HL-60 (cell line): ENCODE results near the gene FLOT1.

ENCODE experiments used
- DNase-seq, 2 experiments: peaks; one replicate each; pipeline ENCODE4 v3.0.0-alpha.2; 2010 to 2020; ENCODE audit warnings: low read depth in 1 of 2, low spot score in 1 of 2
- H3K27ac ChIP-seq: fragments of 250-450 bp; sonication (Bioruptor Pico); replicated peaks from 2 replicates; pipeline ENCODE4 v1.5.1; 2020; ENCODE audit warnings: mild to moderate bottlenecking, moderate library complexity
- H3K27me3 ChIP-seq: fragments of 250-450 bp; sonication (Bioruptor Pico); 2 replicates; pipeline ENCODE4 v1.5.1; 2021; ENCODE audit warnings: mild to moderate bottlenecking, moderate library complexity; ENCODE audit not compliant: insufficient read depth, poor library complexity, severe bottlenecking
- H3K4me3 ChIP-seq: replicated peaks from 2 replicates; pipeline ENCODE4 v1.5.1; 2011; ENCODE audit warnings: mild to moderate bottlenecking, control low read depth, low read length; ENCODE audit not compliant: insufficient read depth
- CTCF ChIP-seq: IDR thresholded peaks from one replicate; pipeline ENCODE4 v1.5.1; 2011; ENCODE audit warnings: low read length, control low read depth, inconsistent platforms; ENCODE audit not compliant: insufficient read depth
- GABPA ChIP-seq: IDR thresholded peaks from 2 replicates; pipeline ENCODE4 v1.6.1; 2012; ENCODE audit warnings: low read depth
- POLR2AphosphoS5 ChIP-seq: IDR thresholded peaks from 2 replicates; pipeline ENCODE4 v1.6.1; 2012; ENCODE audit warnings: low read depth
- SPI1 ChIP-seq: IDR thresholded peaks from 2 replicates; pipeline ENCODE4 v1.6.1; 2012; ENCODE audit warnings: low read depth, mild to moderate bottlenecking, borderline replicate concordance
- TF ChIP-seq, protein P1 (sequence below): IDR thresholded peaks from 2 replicates; pipeline ENCODE4 v1.6.1; 2012; ENCODE audit warnings: low read depth; ENCODE audit not compliant: insufficient replicate concordance

Gene FLOT1

GRCh38 chr6:30716879-30717128 lies 25.7 kb downstream of the FLOT1 start:
- peak overlapping the region; percentile 97 for H3K27ac ChIP-seq
- no peaks in the 10 kb centered on the region for H3K27me3 ChIP-seq
- peak overlapping the region; percentile 47 for H3K4me3 ChIP-seq
- DNase-seq = no peak
- TF ChIP-seq SPI1 (no peak), GABPA (no peak), CTCF (no peak), POLR2AphosphoS5 (no peak)
- TF ChIP-seq, protein P1, sequence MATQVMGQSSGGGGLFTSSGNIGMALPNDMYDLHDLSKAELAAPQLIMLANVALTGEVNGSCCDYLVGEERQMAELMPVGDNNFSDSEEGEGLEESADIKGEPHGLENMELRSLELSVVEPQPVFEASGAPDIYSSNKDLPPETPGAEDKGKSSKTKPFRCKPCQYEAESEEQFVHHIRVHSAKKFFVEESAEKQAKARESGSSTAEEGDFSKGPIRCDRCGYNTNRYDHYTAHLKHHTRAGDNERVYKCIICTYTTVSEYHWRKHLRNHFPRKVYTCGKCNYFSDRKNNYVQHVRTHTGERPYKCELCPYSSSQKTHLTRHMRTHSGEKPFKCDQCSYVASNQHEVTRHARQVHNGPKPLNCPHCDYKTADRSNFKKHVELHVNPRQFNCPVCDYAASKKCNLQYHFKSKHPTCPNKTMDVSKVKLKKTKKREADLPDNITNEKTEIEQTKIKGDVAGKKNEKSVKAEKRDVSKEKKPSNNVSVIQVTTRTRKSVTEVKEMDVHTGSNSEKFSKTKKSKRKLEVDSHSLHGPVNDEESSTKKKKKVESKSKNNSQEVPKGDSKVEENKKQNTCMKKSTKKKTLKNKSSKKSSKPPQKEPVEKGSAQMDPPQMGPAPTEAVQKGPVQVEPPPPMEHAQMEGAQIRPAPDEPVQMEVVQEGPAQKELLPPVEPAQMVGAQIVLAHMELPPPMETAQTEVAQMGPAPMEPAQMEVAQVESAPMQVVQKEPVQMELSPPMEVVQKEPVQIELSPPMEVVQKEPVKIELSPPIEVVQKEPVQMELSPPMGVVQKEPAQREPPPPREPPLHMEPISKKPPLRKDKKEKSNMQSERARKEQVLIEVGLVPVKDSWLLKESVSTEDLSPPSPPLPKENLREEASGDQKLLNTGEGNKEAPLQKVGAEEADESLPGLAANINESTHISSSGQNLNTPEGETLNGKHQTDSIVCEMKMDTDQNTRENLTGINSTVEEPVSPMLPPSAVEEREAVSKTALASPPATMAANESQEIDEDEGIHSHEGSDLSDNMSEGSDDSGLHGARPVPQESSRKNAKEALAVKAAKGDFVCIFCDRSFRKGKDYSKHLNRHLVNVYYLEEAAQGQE = no peak

DNA sequence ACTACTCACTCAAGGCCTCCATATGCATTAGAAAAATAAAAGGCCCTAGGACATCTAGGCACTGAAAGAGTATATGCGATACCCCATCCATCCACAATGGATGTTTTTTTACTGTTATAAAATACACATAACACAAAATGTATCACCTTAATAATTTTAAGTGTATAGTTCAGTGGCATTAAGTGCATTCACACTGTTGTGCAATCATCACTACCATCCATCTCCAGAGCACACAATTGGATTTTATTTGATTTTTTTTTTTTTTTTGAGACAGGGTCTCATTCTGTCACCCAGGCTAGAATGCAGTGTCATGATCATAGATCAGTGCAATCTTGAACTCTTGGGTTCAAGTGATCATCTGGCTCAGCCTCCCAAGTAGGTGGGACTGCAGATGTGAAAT lies 28.2 kb downstream of the FLOT1 start:
- H3K4me3 ChIP-seq = no peak overlapping the region
- H3K27me3 ChIP-seq = no peaks in the 10 kb centered on the region
- TF ChIP-seq, protein P1 = no peak
- TF ChIP-seq CTCF = no peak
- TF ChIP-seq SPI1 = no peak
- no peak for TF ChIP-seq POLR2AphosphoS5
- TF ChIP-seq GABPA = no peak
- DNase-seq = no peak
- H3K27ac ChIP-seq = no peak overlapping the region

GRCh38 chr6:30712441-30712945 lies 30.0 kb downstream of the FLOT1 start:
- Histone ChIP-seq H3K27me3 (no peaks in the 10 kb centered on the region), H3K4me3 (no peak overlapping the region), H3K27ac (no peak overlapping the region)
- TF ChIP-seq SPI1 = no peak
- TF ChIP-seq POLR2AphosphoS5 = no peak
- TF ChIP-seq, protein P1 = no peak
- no peak for TF ChIP-seq GABPA
- TF ChIP-seq CTCF = no peak
- no peak for DNase-seq
